ENCODE data around the gene LHX1.

LHX1 gene

DNA sequence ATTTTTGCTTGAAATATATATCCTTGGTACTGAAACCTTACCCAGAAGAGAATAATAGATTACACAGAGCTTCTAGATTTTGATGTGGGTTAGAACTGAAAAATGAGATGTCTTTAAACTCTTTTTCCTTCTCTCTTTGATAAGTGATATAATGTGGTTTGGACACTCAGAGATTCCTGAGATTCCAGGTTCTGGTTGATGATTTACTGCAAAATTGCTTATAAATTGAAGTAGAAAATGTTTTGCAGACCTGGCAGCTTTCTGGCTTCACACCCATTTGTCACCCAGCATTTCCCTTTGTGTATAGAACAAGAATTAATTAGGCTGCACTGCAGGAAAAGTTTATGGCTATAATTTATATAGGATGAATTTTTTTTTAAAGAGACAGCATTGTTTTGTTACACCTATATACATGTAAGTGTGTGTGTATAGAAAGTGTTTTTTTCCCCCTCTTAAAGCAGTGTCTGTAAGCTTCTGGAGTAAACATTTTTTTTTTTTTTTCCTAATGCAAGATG lies 35.0 kb downstream of the LHX1 start:
- DNase-seq (ENCODE audit: extremely low read depth, low read depth), result no peak
- H3K4me3 ChIP-seq (replicated peaks; ENCODE audit: low read depth, low read length), result no peak overlapping the region
- no peak for TF ChIP-seq CTCF (IDR thresholded peaks at IDR 0.05; ENCODE audit: low read depth, low read length, missing control alignments)

DNA sequence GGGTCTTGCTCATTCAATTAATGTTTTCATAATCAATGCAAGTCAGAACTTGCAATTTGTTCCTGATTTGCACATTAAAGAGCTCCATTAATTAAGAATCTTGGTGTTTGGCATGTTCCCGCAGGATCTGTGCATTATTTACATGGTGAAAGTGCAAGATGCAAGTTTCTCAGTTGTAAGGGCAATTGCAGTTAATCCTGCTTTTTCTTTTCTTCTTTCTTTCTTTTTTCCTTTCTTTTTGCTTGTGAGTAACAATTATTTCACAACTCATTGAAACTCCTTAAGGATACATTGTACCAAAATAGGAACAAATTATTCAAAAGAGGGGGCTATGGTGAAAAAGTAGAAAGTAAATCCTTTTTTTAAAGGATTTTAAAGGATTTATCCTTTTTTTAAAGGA lies 35.6 kb downstream of the LHX1 start:
- no peak for TF ChIP-seq CTCF (IDR thresholded peaks at IDR 0.05; ENCODE audit: low read depth, low read length, missing control alignments)
- DNase-seq (ENCODE audit: extremely low read depth, low read depth), result no peak
- no peak overlapping the region for H3K4me3 ChIP-seq (replicated peaks; ENCODE audit: low read depth, low read length)

- no peak overlapping the region for H3K4me3 ChIP-seq (replicated peaks; ENCODE audit: low read depth, low read length)
- DNase-seq (ENCODE audit: extremely low read depth, low read depth), result no peak
- TF ChIP-seq CTCF (IDR thresholded peaks at IDR 0.05; ENCODE audit: low read depth, low read length, missing control alignments), result no peak
These were observed 38.7 kb downstream of the LHX1 start for GRCh38 chr17:36975922-36976515.

DNA sequence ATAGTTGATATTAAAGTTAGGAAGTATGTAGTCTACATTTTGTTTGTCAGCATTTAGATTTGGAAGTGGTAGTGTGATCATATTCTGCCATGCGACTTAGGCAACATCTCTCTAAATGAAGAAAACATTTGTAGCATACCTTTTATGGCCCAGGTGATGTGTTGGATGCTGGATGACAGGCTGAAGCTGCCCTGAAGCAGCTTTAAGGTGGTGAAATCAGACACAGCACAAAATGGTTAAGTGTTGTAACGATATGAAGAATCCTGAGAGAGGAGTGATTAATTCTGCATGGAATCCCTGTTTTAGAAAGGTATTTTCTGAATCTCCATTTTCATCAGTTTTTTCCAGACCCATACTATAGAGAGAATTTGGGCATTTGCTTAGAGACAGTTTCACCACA lies 39.8 kb downstream of the LHX1 start:
- no peak for DNase-seq (ENCODE audit: extremely low read depth, low read depth)
- no peak overlapping the region for H3K4me3 ChIP-seq (replicated peaks; ENCODE audit: low read depth, low read length)
- TF ChIP-seq CTCF (IDR thresholded peaks at IDR 0.05; ENCODE audit: low read depth, low read length, missing control alignments), result no peak

DNA sequence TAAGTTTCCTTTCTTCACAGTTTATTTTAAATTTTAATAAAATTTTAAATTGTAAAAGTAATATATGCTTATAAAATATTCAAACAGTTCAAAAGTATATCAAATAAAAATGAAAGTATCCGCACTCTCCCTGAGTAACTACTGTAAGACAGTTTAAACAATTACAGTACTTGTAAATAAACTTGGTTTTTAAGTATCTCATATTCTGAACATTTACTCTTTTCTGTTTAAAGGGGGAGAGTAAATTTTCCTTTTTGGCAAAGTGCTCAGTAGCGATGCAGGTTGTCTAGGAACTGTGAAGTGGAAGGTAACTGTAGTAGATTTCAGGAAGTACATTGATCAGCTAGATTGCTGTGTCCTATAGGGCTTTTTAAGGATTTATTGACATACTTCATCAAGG lies 40.3 kb downstream of the LHX1 start:
- no peak for TF ChIP-seq CTCF (IDR thresholded peaks at IDR 0.05; ENCODE audit: low read depth, low read length, missing control alignments)
- H3K4me3 ChIP-seq (replicated peaks; ENCODE audit: low read depth, low read length), result no peak overlapping the region
- DNase-seq (ENCODE audit: extremely low read depth, low read depth), result no peak

DNA sequence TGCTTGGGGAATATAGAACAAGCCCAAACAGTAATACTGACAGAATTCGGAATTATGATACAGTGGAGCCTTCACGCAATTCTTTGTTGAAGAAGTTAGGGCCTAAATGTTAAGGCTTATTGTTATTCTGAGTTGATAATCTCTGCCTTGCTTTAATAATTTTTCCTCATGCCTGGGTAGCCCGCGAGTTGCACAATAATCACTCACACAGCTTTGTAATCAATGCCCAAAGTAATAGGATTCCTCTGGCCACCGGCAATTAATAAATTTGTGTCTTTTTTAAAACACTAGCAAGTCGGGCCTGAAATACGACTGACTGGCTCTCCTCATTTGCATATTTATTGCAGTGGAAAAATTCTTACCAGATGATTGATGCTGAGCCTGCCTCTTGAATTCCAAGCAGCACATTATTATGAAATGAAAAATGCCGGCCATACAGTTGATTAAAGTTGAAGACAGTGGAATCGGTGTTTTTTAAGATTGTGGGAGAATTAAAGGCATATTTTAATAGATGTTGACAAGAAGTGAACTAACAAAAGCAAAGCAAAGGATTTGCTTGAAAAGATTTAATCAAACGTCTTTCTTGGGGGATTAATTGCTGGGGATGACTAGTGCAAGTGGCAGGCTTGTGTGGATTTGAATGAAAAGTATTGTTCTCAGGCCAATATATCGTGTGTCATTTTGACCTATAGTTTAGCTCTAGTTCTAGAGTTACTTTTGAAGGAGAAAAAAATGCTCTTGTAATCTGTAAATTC lies 41.7 kb downstream of the LHX1 start:
- no peak overlapping the region for H3K4me3 ChIP-seq (replicated peaks; ENCODE audit: low read depth, low read length)
- no peak for DNase-seq (ENCODE audit: extremely low read depth, low read depth)
- no peak for TF ChIP-seq CTCF (IDR thresholded peaks at IDR 0.05; ENCODE audit: low read depth, low read length, missing control alignments)

All from HFF-Myc (cell line).